Glutamatergic neuron (in vitro differentiated cells): ENCODE measurements around the gene LPCAT1. TPM values are rescaled to one million over a fixed set of nuclear protein-coding genes. Genes with fewer than 3 reads are reported as not detected.
"Not testable (repeated sequence)": the region's sequence is repeated elsewhere in the genome, so short reads cannot be mapped to it uniquely, and the experiment has no call there.

Source experiments
- DNase-seq: peaks from one replicate; pipeline ENCODE4 v3.0.0; 2022
- H3K27ac Mint-ChIP-seq: one replicate; pipeline ENCODE4 v1.8.0; 2020; ENCODE audit warnings: mild to moderate bottlenecking, mixed read lengths, inconsistent platforms; ENCODE audit not compliant: unreplicated experiment
- H3K27me3 Mint-ChIP-seq: one replicate; pipeline ENCODE4 v1.8.0; 2020; ENCODE audit warnings: mild to moderate bottlenecking, moderate library complexity, mixed read lengths, inconsistent platforms; ENCODE audit not compliant: unreplicated experiment
- H3K36me3 Mint-ChIP-seq: one replicate; pipeline ENCODE4 v1.8.0; 2020; ENCODE audit warnings: mild to moderate bottlenecking, mixed read lengths, inconsistent platforms; ENCODE audit not compliant: unreplicated experiment
- H3K4me1 Mint-ChIP-seq: one replicate; pipeline ENCODE4 v1.8.0; 2020; ENCODE audit warnings: mild to moderate bottlenecking, low read depth, mixed read lengths, inconsistent platforms; ENCODE audit not compliant: unreplicated experiment
- H3K4me3 Mint-ChIP-seq: one replicate; pipeline ENCODE4 v1.8.0; 2020; ENCODE audit warnings: mild to moderate bottlenecking, mixed read lengths, inconsistent platforms; ENCODE audit not compliant: unreplicated experiment
- H3K9me3 Mint-ChIP-seq: one replicate; pipeline ENCODE4 v1.8.0; 2020; ENCODE audit warnings: mild to moderate bottlenecking, moderate library complexity, mixed read lengths, inconsistent platforms; ENCODE audit not compliant: unreplicated experiment
- total RNA-seq: library from RNA; stranded (reverse); fragmentation: NEBNext Ultra II Directional; extraction: Animal tissue kit (Norgen Biotek cat#: 25700); gene quantifications from one replicate; pipeline ENCODE4 v1.2.1, GENCODE V29; 2021; ENCODE audit not compliant: unreplicated experiment
- TF ChIP-seq, protein P1 (sequence below): fragments of 200-600 bp; sonication (generic); IDR thresholded peaks from one replicate; pipeline ENCODE4 v1.5.0; 2021; ENCODE audit not compliant: partially characterized antibody, unreplicated experiment

Gene LPCAT1
- total RNA-seq, 1 donor from 2014 or later: 113 TPM

DNA sequence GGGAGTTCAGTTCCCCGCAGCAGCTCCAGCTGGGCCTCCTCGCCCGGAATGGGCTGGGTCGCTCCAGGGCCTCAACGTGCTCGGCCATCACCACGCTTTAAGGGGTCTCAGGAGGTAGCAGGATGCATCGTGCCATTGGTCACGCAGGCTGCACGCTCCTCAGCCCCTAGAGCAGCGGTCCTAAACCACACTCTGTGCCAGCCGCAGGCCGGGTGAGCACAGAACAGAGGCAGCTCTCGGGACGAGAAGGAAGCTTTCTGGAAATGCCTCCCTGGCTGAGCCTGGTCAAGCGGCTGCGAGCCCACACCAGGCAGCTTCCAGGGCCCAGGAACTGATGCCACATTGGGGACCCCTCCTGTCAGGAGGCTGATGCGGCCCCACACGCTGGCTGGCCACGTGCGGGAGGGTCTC lies 39.3 kb upstream of the LPCAT1 start:
- Mint-ChIP-seq H3K9me3 (peaks cover 3% of the 10 kb centered on the region), H3K27ac (no peak overlapping the region), H3K4me1 (peaks cover 2% of the 10 kb centered on the region), H3K27me3 (no peaks in the 10 kb centered on the region), H3K4me3 (no peak overlapping the region), H3K36me3 (peaks cover 11% of the 10 kb centered on the region)
- TF ChIP-seq, protein P1, sequence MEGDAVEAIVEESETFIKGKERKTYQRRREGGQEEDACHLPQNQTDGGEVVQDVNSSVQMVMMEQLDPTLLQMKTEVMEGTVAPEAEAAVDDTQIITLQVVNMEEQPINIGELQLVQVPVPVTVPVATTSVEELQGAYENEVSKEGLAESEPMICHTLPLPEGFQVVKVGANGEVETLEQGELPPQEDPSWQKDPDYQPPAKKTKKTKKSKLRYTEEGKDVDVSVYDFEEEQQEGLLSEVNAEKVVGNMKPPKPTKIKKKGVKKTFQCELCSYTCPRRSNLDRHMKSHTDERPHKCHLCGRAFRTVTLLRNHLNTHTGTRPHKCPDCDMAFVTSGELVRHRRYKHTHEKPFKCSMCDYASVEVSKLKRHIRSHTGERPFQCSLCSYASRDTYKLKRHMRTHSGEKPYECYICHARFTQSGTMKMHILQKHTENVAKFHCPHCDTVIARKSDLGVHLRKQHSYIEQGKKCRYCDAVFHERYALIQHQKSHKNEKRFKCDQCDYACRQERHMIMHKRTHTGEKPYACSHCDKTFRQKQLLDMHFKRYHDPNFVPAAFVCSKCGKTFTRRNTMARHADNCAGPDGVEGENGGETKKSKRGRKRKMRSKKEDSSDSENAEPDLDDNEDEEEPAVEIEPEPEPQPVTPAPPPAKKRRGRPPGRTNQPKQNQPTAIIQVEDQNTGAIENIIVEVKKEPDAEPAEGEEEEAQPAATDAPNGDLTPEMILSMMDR: no peak
- no peak for DNase-seq

DNA sequence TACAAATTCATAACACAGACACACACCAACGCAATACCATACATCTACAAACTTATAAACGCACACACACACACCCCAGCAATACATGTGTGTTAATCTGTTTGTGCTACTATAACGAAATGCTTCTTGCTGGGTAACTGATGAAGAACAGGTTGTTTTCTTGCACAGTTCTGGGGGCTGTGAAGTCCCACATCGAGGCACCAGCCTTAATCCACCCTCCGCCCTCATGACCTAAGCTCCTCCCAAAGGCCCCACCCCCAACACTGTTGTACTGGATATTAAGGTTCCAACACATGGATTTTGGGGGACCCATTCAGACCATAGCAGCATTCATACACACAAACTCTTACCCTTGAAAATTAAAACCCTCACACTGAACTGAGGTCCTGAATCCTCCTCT lies 38.8 kb upstream of the LPCAT1 start:
- Mint-ChIP-seq H3K9me3 (peaks cover 3% of the 10 kb centered on the region), H3K4me1 (peaks cover 2% of the 10 kb centered on the region), H3K27ac (no peak overlapping the region), H3K27me3 (no peaks in the 10 kb centered on the region), H3K36me3 (peaks cover 11% of the 10 kb centered on the region), H3K4me3 (no peak overlapping the region)
- DNase-seq: no peak
- TF ChIP-seq, protein P1: no peak

DNA sequence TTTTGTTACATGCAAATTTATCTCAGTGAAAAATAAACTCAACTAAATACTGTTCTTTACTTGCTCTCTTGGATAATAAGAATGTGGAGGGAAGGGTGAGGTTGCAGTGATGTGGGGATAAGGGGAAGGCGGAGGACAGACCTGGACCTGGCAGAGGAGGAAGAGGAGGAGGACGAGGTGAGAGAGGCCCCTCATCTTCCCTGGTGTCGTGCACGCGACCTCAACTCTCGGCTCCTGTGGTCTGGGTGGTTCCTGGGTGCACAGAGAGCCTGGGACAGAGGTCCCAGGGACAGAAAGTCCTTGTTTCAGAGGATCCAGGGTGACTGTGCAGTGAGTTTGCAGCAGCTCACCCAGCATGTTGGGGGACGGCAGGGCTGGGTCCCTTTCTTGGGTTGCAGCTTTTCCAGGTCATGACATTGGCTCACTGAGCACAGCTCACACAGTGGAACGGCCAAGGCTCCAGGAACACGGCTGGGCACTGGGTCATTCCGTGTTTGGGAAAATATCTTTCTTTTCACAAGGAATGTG lies 37.7 kb upstream of the LPCAT1 start:
- Mint-ChIP-seq H3K4me1 (no peaks in the 10 kb centered on the region), H3K36me3 (peaks cover 5% of the 10 kb centered on the region), H3K4me3 (no peak overlapping the region)

DNA sequence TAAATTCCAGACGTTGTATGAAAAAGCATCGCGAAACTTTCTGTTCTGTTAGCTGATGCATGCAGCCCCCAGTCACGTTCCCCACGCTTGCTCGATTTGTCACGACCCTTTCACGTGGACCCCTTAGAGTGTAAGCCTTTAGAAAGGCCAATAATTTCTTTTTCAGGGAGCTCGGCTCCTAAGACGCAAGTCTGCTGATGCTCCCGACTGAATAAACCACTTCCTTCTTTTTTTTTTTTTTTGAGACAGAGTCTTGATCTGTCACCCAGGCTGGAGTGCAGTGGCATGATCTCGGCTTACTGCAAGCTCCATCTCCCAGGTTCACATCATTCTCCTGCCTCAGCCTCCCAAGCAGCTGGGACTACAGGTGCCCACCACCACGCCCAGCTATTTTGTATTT lies 36.7 kb upstream of the LPCAT1 start:
- not testable (repeated sequence) for DNase-seq, H3K4me3 Mint-ChIP-seq, H3K36me3 Mint-ChIP-seq, H3K27ac Mint-ChIP-seq, H3K27me3 Mint-ChIP-seq, H3K4me1 Mint-ChIP-seq, H3K9me3 Mint-ChIP-seq

More for the DNA sequence above, 37.7 kb upstream of the LPCAT1 start:
- no peaks in the 10 kb centered on the region for H3K9me3 Mint-ChIP-seq
- no peaks in the 10 kb centered on the region for H3K27me3 Mint-ChIP-seq
- TF ChIP-seq, protein P1: no peak
- no peak overlapping the region for H3K27ac Mint-ChIP-seq
- no peak for DNase-seq

DNA sequence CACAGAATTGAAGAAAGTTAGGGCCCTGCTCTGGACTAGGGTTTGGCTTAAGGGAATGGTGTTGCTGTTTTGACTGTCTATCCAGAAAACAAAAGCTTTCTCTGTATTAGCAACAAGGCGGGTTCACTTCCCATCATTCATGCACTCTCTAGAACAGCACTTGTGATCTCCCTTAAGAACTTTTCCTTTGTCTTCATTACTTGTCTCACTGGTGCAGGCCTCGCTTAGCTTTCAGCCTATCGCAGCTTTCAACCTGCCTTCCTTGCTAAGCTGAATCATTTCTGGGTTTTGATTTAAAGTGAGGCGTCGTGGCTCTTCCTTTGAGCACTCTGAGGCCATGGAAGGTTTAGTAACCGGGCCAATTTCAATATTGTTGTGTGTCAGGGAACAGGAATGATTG lies 35.2 kb upstream of the LPCAT1 start:
- Mint-ChIP-seq H3K4me1 (no peaks in the 10 kb centered on the region), H3K36me3 (peaks cover 5% of the 10 kb centered on the region), H3K4me3 (no peak overlapping the region), H3K27me3 (no peaks in the 10 kb centered on the region), H3K27ac (no peak overlapping the region), H3K9me3 (no peaks in the 10 kb centered on the region)
- DNase-seq: no peak
- TF ChIP-seq, protein P1: no peak
